Progenitor cell of endocrine pancreas (in vitro differentiated cells): ENCODE measurements around the gene SERINC5. TPM values are rescaled to one million over a fixed set of nuclear protein-coding genes. Genes with fewer than 3 reads are reported as not detected.

Experiments
- DNase-seq: peaks from one replicate; pipeline ENCODE4 v3.0.0; 2021; ENCODE audit warnings: low spot score; ENCODE audit not compliant: unreplicated experiment
- H3K27ac Mint-ChIP-seq: 2 replicates; pipeline ENCODE4 v1.8.0; 2021; ENCODE audit warnings: mild to moderate bottlenecking, moderate library complexity, mixed read lengths
- H3K27me3 Mint-ChIP-seq: 2 replicates; pipeline ENCODE4 v1.8.0; 2021; ENCODE audit warnings: mixed read lengths
- H3K36me3 Mint-ChIP-seq: 2 replicates; pipeline ENCODE4 v1.8.0; 2022; ENCODE audit warnings: mixed read lengths; ENCODE audit not compliant: insufficient read depth
- H3K4me1 Mint-ChIP-seq: 2 replicates; pipeline ENCODE4 v1.8.0; 2021; ENCODE audit warnings: low read depth, mixed read lengths
- H3K4me3 Mint-ChIP-seq: 2 replicates; pipeline ENCODE4 v1.8.0; 2021; ENCODE audit warnings: low read depth, mild to moderate bottlenecking, moderate library complexity, mixed read lengths
- H3K9me3 Mint-ChIP-seq: 2 replicates; pipeline ENCODE4 v1.8.0; 2021; ENCODE audit warnings: low read depth, mixed read lengths
- total RNA-seq: library from RNA; stranded (reverse); gene quantifications from 2 replicates; pipeline ENCODE4 v1.2.1, GENCODE V29; 2021
- TF ChIP-seq, protein P1 (sequence below): fragments of 200-600 bp; sonication (generic); IDR thresholded peaks from one replicate; pipeline ENCODE4 v1.5.0; 2021; ENCODE audit warnings: antibody characterized with exemption, mild to moderate bottlenecking; ENCODE audit not compliant: unreplicated experiment

SERINC5 gene
- total RNA-seq, 1 donor from 2014 or later: 198 TPM

DNA sequence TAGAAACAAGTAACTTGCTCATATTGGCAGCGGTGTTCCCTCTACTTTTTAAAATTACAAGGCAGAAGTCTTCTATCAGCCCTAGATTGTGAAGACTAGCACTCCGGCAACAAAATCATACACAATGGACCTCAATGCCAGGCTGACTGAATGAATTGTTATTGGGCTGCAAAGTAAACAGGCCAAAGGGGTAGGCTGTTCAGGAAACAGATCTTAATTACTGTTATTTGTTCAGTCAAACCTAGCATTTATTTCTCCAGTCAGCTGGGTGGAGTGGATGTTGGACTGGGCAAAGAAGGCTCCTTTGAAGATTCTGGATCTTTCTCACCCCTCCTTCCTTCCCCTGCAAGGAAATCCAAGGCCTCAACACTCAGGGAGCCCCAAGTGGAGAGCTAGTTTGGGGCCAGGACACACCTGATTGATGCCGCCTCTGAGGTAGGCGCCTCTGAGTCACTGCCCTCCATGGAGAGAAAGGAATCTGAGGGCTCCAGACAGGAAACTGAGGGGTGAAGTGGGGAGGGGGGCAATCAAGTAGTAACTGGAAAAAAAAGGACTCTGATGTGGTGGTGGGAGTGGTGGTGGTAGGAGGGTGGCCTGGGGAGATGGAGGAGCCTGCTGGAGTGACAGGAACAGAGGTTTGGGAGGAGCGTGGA is 35.5 kb downstream of the SERINC5 start:
- peak overlapping the region; percentile 94 for H3K27ac Mint-ChIP-seq
- no peaks in the 10 kb centered on the region for H3K9me3 Mint-ChIP-seq
- DNase-seq: no peak
- peaks cover 56% of the 10 kb centered on the region for H3K4me1 Mint-ChIP-seq
- H3K4me3 Mint-ChIP-seq: peak overlapping the region; percentile 42
- H3K27me3 Mint-ChIP-seq: no peaks in the 10 kb centered on the region
- TF ChIP-seq, protein P1, sequence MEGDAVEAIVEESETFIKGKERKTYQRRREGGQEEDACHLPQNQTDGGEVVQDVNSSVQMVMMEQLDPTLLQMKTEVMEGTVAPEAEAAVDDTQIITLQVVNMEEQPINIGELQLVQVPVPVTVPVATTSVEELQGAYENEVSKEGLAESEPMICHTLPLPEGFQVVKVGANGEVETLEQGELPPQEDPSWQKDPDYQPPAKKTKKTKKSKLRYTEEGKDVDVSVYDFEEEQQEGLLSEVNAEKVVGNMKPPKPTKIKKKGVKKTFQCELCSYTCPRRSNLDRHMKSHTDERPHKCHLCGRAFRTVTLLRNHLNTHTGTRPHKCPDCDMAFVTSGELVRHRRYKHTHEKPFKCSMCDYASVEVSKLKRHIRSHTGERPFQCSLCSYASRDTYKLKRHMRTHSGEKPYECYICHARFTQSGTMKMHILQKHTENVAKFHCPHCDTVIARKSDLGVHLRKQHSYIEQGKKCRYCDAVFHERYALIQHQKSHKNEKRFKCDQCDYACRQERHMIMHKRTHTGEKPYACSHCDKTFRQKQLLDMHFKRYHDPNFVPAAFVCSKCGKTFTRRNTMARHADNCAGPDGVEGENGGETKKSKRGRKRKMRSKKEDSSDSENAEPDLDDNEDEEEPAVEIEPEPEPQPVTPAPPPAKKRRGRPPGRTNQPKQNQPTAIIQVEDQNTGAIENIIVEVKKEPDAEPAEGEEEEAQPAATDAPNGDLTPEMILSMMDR: no peak
- H3K36me3 Mint-ChIP-seq: peaks cover 21% of the 10 kb centered on the region

DNA sequence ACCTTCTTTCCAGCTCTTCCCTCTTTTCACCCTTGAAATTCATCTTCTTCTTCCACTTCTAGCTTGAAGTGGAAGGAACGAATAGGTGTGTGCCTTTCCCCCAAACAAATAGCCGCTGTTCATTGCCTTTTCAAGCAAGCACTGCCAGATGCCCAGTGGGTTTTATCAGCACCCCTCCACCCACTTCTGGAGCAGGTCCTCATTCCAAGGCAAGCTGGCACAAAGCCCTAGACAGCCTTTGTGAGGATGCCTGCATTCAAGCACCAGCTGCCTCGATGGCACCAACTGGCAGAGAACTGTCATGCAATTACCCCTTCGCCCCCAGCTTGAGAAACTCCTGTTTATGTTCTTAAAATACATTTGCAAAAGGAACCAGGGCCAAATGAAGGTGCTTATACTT is 36.5 kb downstream of the SERINC5 start:
- Mint-ChIP-seq H3K27ac (peak overlapping the region; percentile 79), H3K4me1 (peaks cover 52% of the 10 kb centered on the region), H3K36me3 (peaks cover 18% of the 10 kb centered on the region), H3K27me3 (no peaks in the 10 kb centered on the region), H3K4me3 (no peak overlapping the region), H3K9me3 (no peaks in the 10 kb centered on the region)
- no peak for DNase-seq
- TF ChIP-seq, protein P1: no peak

DNA sequence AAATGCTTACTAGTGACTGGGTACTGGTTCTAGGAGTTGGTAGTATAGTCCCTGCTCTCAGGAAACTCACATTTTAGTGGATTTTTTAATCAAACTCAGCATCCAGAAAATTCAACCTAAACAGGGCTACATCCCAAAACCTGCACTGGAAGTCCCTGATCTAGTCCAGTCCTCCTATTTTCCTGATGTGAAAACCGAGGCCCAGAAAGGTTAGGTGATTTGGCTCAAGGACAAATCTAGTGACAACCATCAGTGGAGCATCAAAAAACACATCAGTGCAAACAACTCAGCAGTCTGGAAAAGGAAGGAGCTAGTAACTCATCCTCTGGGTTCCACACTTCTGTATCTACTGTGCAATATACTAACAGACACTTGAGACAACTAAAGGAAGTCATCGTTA is 38.2 kb downstream of the SERINC5 start:
- no peak for DNase-seq
- Mint-ChIP-seq H3K27ac (peak overlapping the region; percentile 12), H3K4me1 (peaks cover 61% of the 10 kb centered on the region), H3K36me3 (peaks cover 23% of the 10 kb centered on the region), H3K9me3 (no peaks in the 10 kb centered on the region), H3K4me3 (no peak overlapping the region), H3K27me3 (no peaks in the 10 kb centered on the region)
- TF ChIP-seq, protein P1: no peak

DNA sequence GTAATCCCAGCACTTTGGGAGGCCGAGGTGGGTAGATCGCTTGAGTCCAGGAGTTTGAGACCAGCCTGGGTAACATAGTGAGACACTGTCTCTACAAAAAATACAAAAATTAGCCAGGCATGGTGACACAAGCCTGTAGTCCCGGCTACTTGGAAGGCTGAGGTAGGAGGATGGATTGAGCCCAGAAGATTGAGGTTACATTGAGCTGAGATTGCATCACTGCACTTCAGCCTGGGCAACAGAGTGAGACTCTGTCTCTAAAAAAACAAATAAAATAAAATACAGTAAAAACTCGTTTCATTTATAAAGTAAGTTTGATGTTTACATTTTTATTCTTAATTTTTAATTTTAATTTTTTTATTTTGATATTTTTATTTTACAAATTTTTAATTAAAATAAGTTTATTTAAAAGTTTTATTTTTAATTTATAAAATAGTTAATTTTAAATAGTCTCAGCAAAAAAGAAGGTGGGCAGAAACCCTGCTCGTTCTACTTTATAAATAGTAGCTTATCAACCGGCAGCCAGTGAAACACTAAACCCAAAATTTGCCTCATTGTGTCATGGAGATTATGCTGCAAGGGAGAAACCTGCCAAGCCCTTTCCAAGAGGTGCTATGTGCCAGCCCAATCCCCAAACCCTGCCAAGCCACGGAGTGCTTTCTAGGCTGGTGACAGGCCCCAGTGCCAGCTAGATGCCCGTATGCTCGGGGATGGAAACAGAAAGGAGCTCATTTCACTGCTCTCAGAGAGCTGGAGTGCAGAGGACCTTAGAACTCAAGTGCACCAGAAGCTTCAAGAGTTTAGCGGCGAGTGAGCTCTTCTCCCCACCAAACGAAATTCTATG is 38.9 kb downstream of the SERINC5 start:
- Mint-ChIP-seq H3K36me3 (peaks cover 21% of the 10 kb centered on the region), H3K27ac (no peak overlapping the region), H3K4me1 (peaks cover 64% of the 10 kb centered on the region), H3K9me3 (no peaks in the 10 kb centered on the region), H3K4me3 (no peak overlapping the region), H3K27me3 (no peaks in the 10 kb centered on the region)
- no peak for DNase-seq
- TF ChIP-seq, protein P1: no peak

DNA sequence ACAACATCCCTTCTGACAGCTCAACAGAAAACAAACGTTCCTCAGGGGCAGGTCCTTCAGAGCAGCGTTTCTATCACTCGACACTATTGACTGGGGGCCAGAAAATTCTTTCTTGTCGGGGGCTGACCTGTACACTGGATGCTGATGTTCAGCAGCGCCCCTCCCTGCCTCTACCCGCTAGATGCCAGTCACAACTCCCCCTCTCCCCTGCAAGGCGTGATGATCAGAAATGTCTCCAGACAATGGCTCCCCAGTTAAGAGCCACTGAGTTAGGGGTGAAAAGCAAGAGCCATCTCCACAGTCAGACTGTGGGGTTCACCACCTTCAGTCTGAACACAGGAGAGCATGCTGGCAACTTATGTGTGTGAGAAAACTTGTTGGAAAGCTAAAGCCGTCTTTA is 39.8 kb downstream of the SERINC5 start:
- TF ChIP-seq, protein P1: no peak
- Mint-ChIP-seq H3K4me1 (peaks cover 65% of the 10 kb centered on the region), H3K36me3 (peaks cover 19% of the 10 kb centered on the region), H3K9me3 (no peaks in the 10 kb centered on the region), H3K27ac (peak overlapping the region; percentile 43), H3K4me3 (no peak overlapping the region), H3K27me3 (no peaks in the 10 kb centered on the region)
- DNase-seq: no peak
